ENCODE data around the gene PCMT1. TPM values are rescaled to one million over a fixed set of nuclear protein-coding genes. Genes with fewer than 3 reads are reported as not detected.

PCMT1 gene
- total RNA-seq, 1 experiment from 2014 or later: 90.7 TPM

DNA sequence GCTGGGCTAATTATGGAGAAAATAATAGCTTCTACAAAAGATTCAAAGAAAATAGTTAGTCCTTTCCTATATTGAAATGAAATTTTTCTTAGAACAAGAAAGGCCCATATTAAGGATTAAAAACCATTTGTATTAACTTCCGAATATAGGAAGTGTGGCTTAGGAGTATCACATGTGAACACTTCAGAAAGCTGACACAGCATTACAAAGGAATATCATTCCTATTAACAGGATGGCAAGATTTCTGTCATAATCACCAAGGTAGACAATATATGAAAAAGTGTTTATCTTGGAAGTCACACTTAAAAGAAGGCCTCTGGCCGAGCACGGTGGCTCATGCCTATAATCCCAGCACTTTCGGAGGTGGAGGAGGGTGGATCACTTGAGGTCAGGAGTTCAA is 26.3 kb upstream of the PCMT1 start:
- no peak overlapping the region for H3K4me3 Mint-ChIP-seq
- H3K4me1 Mint-ChIP-seq: peaks cover 3% of the 10 kb centered on the region
- POLR2A ChIA-PET: no interaction called here
- no peak for TF ChIP-seq FOXP1 (CRISPR knock-in tag; IDR thresholded peaks at IDR 0.05; ENCODE audit: borderline replicate concordance)
- TF ChIP-seq, protein P1, sequence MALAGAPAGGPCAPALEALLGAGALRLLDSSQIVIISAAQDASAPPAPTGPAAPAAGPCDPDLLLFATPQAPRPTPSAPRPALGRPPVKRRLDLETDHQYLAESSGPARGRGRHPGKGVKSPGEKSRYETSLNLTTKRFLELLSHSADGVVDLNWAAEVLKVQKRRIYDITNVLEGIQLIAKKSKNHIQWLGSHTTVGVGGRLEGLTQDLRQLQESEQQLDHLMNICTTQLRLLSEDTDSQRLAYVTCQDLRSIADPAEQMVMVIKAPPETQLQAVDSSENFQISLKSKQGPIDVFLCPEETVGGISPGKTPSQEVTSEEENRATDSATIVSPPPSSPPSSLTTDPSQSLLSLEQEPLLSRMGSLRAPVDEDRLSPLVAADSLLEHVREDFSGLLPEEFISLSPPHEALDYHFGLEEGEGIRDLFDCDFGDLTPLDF (CRISPR knock-in tag; IDR thresholded peaks at IDR 0.05): no peak
- TF ChIP-seq FOXK1 (CRISPR knock-in tag; IDR thresholded peaks at IDR 0.05): no peak
- TF ChIP-seq GRHL2 (CRISPR knock-in tag; IDR thresholded peaks at IDR 0.05; ENCODE audit: insufficient replicate concordance, severe bottlenecking): no peak
- TF ChIP-seq NR2C2 (CRISPR knock-in tag; IDR thresholded peaks at IDR 0.05): no peak
- no peak for TF ChIP-seq IRF2 (CRISPR knock-in tag; IDR thresholded peaks at IDR 0.05; ENCODE audit: borderline replicate concordance, low read depth)
- TF ChIP-seq ZNF423 (CRISPR knock-in tag; IDR thresholded peaks at IDR 0.05): no peak
- no peak for TF ChIP-seq NR1H2 (CRISPR knock-in tag; IDR thresholded peaks at IDR 0.05)
- TF ChIP-seq, protein P2, sequence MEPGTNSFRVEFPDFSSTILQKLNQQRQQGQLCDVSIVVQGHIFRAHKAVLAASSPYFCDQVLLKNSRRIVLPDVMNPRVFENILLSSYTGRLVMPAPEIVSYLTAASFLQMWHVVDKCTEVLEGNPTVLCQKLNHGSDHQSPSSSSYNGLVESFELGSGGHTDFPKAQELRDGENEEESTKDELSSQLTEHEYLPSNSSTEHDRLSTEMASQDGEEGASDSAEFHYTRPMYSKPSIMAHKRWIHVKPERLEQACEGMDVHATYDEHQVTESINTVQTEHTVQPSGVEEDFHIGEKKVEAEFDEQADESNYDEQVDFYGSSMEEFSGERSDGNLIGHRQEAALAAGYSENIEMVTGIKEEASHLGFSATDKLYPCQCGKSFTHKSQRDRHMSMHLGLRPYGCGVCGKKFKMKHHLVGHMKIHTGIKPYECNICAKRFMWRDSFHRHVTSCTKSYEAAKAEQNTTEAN (CRISPR knock-in tag; IDR thresholded peaks at IDR 0.05): no peak
- TF ChIP-seq PRRX2 (CRISPR knock-in tag; IDR thresholded peaks at IDR 0.05): no peak
- TF ChIP-seq ATF1 (CRISPR knock-in tag; IDR thresholded peaks at IDR 0.05): no peak
- TF ChIP-seq TEAD1 (CRISPR knock-in tag; IDR thresholded peaks at IDR 0.05): no peak
- no peak for TF ChIP-seq MXD4 (CRISPR knock-in tag; IDR thresholded peaks at IDR 0.05; ENCODE audit: borderline replicate concordance)
- TF ChIP-seq MYBL2 (CRISPR knock-in tag; IDR thresholded peaks at IDR 0.05): no peak
- no peak for TF ChIP-seq SP1 (CRISPR knock-in tag; conservative IDR thresholded peaks at IDR 0.05)
- TF ChIP-seq, protein P3, sequence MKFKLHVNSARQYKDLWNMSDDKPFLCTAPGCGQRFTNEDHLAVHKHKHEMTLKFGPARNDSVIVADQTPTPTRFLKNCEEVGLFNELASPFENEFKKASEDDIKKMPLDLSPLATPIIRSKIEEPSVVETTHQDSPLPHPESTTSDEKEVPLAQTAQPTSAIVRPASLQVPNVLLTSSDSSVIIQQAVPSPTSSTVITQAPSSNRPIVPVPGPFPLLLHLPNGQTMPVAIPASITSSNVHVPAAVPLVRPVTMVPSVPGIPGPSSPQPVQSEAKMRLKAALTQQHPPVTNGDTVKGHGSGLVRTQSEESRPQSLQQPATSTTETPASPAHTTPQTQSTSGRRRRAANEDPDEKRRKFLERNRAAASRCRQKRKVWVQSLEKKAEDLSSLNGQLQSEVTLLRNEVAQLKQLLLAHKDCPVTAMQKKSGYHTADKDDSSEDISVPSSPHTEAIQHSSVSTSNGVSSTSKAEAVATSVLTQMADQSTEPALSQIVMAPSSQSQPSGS (CRISPR knock-in tag; IDR thresholded peaks at IDR 0.05; ENCODE audit: borderline replicate concordance, low read depth): no peak
- TF ChIP-seq, protein P4, sequence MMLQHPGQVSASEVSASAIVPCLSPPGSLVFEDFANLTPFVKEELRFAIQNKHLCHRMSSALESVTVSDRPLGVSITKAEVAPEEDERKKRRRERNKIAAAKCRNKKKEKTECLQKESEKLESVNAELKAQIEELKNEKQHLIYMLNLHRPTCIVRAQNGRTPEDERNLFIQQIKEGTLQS (CRISPR knock-in tag; conservative IDR thresholded peaks at IDR 0.05): no peak
- CTCF ChIA-PET: interaction anchor here (0.6 kb wide), 2 partner anchors 29 to 88 kb away, joined by 4 to 6 read pairs; no protein-coding TSS in a partner anchor
- H3K27me3 Mint-ChIP-seq (ENCODE audit: low read depth): no peaks in the 10 kb centered on the region
- DNase-seq (ENCODE audit: low spot score) (no peak), ATAC-seq (no peak)
- no peaks in the 10 kb centered on the region for H3K9me3 Mint-ChIP-seq
- H3K36me3 Mint-ChIP-seq: peaks cover 21% of the 10 kb centered on the region
- H3K27ac Mint-ChIP-seq: no peak overlapping the region

DNA sequence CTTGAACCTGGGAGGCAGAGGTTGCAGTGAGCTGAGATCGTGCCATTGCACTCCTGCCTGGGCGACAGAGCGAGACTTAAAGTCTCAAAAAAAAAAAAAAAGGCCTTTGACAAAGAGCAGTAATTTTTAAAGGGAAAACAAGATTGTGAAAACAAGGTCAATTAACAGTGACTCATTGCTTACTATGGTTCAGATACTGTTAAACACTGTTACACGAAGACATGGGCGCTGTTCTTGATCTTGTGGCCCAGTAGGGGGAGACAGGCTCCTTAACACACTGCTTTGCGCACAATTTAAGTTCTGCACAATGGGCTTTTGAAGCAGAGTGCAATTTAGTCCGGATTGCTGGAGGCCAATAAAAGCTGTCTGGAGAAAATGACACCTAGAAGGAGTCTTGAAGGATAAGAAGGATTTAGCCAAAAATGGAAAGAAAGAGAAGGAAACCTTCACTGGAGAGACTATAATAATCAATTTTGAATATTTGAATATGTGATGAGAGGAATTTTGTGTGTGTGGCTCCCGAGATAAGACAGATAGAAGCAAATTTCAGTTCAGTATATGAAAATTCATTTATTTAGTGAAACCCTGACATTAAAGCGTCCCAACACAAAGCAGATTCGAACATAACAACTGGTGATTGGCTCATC is 25.6 kb upstream of the PCMT1 start:
- Mint-ChIP-seq H3K27ac (0 out of 2 replicates have a peak overlapping the region, but pooled peaks have one; percentile 64), H3K4me3 (no peak overlapping the region)
- CTCF ChIA-PET: interaction anchor here (0.6 kb wide), 2 partner anchors 29 to 87 kb away, joined by 4 to 6 read pairs; no protein-coding TSS in a partner anchor

More for the DNA sequence above, 25.6 kb upstream of the PCMT1 start:
- Mint-ChIP-seq H3K36me3 (peaks cover 28% of the 10 kb centered on the region), H3K27me3 (ENCODE audit: low read depth) (no peaks in the 10 kb centered on the region), H3K9me3 (no peaks in the 10 kb centered on the region), H3K4me1 (no peaks in the 10 kb centered on the region)
- POLR2A ChIA-PET: no interaction called here
- peak; percentile 85 for ATAC-seq
- TF ChIP-seq, protein P5, sequence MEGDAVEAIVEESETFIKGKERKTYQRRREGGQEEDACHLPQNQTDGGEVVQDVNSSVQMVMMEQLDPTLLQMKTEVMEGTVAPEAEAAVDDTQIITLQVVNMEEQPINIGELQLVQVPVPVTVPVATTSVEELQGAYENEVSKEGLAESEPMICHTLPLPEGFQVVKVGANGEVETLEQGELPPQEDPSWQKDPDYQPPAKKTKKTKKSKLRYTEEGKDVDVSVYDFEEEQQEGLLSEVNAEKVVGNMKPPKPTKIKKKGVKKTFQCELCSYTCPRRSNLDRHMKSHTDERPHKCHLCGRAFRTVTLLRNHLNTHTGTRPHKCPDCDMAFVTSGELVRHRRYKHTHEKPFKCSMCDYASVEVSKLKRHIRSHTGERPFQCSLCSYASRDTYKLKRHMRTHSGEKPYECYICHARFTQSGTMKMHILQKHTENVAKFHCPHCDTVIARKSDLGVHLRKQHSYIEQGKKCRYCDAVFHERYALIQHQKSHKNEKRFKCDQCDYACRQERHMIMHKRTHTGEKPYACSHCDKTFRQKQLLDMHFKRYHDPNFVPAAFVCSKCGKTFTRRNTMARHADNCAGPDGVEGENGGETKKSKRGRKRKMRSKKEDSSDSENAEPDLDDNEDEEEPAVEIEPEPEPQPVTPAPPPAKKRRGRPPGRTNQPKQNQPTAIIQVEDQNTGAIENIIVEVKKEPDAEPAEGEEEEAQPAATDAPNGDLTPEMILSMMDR (IDR thresholded peaks at IDR 0.05): peak; percentile 39; the same call in 1 of the 2 replicates
- TF ChIP-seq NFE2L1 (CRISPR knock-in tag; IDR thresholded peaks at IDR 0.05) (no peak), ZNF232 (CRISPR knock-in tag; IDR thresholded peaks at IDR 0.05) (0 out of 2 replicates have a peak, but pooled peaks have one; percentile 18), ZNF263 (CRISPR knock-in tag; IDR thresholded peaks at IDR 0.05; ENCODE audit: low read depth) (no peak), ZNF121 (CRISPR knock-in tag; IDR thresholded peaks at IDR 0.05) (no peak), CREM (CRISPR knock-in tag; IDR thresholded peaks at IDR 0.05) (no peak)
- TF ChIP-seq, protein P6, sequence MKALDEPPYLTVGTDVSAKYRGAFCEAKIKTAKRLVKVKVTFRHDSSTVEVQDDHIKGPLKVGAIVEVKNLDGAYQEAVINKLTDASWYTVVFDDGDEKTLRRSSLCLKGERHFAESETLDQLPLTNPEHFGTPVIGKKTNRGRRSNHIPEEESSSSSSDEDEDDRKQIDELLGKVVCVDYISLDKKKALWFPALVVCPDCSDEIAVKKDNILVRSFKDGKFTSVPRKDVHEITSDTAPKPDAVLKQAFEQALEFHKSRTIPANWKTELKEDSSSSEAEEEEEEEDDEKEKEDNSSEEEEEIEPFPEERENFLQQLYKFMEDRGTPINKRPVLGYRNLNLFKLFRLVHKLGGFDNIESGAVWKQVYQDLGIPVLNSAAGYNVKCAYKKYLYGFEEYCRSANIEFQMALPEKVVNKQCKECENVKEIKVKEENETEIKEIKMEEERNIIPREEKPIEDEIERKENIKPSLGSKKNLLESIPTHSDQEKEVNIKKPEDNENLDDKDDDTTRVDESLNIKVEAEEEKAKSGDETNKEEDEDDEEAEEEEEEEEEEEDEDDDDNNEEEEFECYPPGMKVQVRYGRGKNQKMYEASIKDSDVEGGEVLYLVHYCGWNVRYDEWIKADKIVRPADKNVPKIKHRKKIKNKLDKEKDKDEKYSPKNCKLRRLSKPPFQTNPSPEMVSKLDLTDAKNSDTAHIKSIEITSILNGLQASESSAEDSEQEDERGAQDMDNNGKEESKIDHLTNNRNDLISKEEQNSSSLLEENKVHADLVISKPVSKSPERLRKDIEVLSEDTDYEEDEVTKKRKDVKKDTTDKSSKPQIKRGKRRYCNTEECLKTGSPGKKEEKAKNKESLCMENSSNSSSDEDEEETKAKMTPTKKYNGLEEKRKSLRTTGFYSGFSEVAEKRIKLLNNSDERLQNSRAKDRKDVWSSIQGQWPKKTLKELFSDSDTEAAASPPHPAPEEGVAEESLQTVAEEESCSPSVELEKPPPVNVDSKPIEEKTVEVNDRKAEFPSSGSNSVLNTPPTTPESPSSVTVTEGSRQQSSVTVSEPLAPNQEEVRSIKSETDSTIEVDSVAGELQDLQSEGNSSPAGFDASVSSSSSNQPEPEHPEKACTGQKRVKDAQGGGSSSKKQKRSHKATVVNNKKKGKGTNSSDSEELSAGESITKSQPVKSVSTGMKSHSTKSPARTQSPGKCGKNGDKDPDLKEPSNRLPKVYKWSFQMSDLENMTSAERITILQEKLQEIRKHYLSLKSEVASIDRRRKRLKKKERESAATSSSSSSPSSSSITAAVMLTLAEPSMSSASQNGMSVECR (CRISPR knock-in tag; IDR thresholded peaks at IDR 0.05; ENCODE audit: borderline replicate concordance): no peak
- no peak for DNase-seq (ENCODE audit: low spot score)

All from WTC11 (cell line).